Astrocyte (in vitro differentiated cells and primary cell): ENCODE results near the gene TRAF1.

ENCODE experiments used
- CTCF ChIP-seq: IDR thresholded peaks from 2 replicates; pipeline ENCODE4 v1.5.1; 2011; ENCODE audit warnings: low read depth, mild to moderate bottlenecking, inconsistent platforms, low read length, moderate library complexity; ENCODE audit not compliant: insufficient read depth
- EZH2 ChIP-seq: IDR thresholded peaks from 2 replicates; pipeline ENCODE4 v1.6.1; 2012; ENCODE audit warnings: mild to moderate bottlenecking, low read length, inconsistent platforms; ENCODE audit not compliant: insufficient read depth

GRCh38 chr9:120974921-120975320 is 48.3 kb upstream of the TRAF1 start:
- TF ChIP-seq CTCF (no peak), EZH2 (no peak)
